Esophagus muscularis mucosa (tissue), 4 donors: Measurements from ENCODE around the gene RAB9B. TPM values are rescaled to one million over a fixed set of nuclear protein-coding genes. Genes with fewer than 3 reads are reported as not detected.
A peak's percentile ranks its signal among the peaks of the same experiment; 100 is the strongest.

Experiments used
- DNase-seq: peaks from one replicate; pipeline ENCODE4 v3.0.0-alpha.2; 2017; ENCODE audit errors: extremely low spot score
- H3K27ac ChIP-seq, 4 donors: fragments of 200-600 bp; sonication (generic); replicated peaks in 1 of 4; 1 replicate in 3 of 4; 2 replicates in 1 of 4; pipeline ENCODE4 v1.5.1; 2016 to 2019; ENCODE audit warnings: mild to moderate bottlenecking in 1 of 4
- H3K27me3 ChIP-seq, 4 donors: fragments of 200-600 bp; sonication (generic); one replicate each; pipeline versions ENCODE4 v1.5.1 to v1.6.0; 2016 to 2019
- H3K36me3 ChIP-seq, 4 donors: fragments of 200-600 bp; sonication (generic); one replicate each; pipeline ENCODE4 v1.5.1; 2016 to 2019
- H3K4me1 ChIP-seq, 4 donors: fragments of 200-600 bp; sonication (generic); one replicate each; pipeline ENCODE4 v1.5.1; 2016 to 2019
- H3K4me3 ChIP-seq, 4 donors: fragments of 200-600 bp; sonication (generic); 1 replicate in 2 of 4; 2 replicates in 2 of 4; pipeline ENCODE4 v1.5.1; 2016 to 2019; ENCODE audit warnings: mild to moderate bottlenecking in 4 of 4, moderate library complexity in 1 of 4
- H3K9me3 ChIP-seq, 4 donors: fragments of 200-600 bp; sonication (generic); 1 replicate in 3 of 4; 2 replicates in 1 of 4; pipeline ENCODE4 v1.5.1; 2016 to 2019
- CTCF ChIP-seq, 3 experiments: fragments of 200-600 bp in 2 of 3; fragments of 450-650 bp in 1 of 3; sonication (generic) in 2 of 3; IDR thresholded peaks; one replicate each; pipeline ENCODE4 v1.5.1; 2017 to 2019; ENCODE audit warnings: antibody characterized with exemption in 3 of 3, mild to moderate bottlenecking in 2 of 3, moderate library complexity in 1 of 3
- EP300 ChIP-seq: sonication (generic); formaldehyde crosslinking; IDR thresholded peaks from one replicate; pipeline ENCODE4 v1.6.1; 2017; ENCODE audit warnings: antibody characterized with exemption
- POLR2A ChIP-seq: fragments of 450-650 bp; IDR thresholded peaks from one replicate; pipeline ENCODE4 v1.6.1; 2017; ENCODE audit warnings: antibody characterized with exemption, moderate library complexity, mild to moderate bottlenecking, low read depth
- POLR2AphosphoS5 ChIP-seq, 2 donors: sonication (generic); formaldehyde crosslinking; IDR thresholded peaks; one replicate each; pipeline ENCODE4 v1.6.1; 2017; ENCODE audit warnings: antibody characterized with exemption in 2 of 2
- WGBS: methylation state at CpG from one replicate; pipeline ENCODE4 v1.1.5; 2018; 5-methylcytosine and 5-hydroxymethylcytosine counted together
- intact Hi-C: fragments of 100-400 bp; cut with DNase I; formaldehyde crosslinking; loops from one replicate; pipeline ENCODE4 v1.15.1; 2023
- small RNA-seq, 3 donors: library from RNA; depleted of rRNA; stranded (forward); fragments of <200 nt; gene quantifications; one replicate each; pipeline ENCODE3, GENCODE V24; 2016
- total RNA-seq, 4 donors: library from RNA; depleted of rRNA; stranded (reverse); fragments of >200 nt; gene quantifications; one replicate each; pipeline versions ENCODE4 v1.1.0 to v1.2.1, GENCODE V29; 2016

RAB9B gene
- total RNA-seq, 4 donors from 2014 or later, result 8.9 to 13.6 (median 11.1) TPM

GRCh38 chrX:103779141-103779789 is 52.8 kb downstream of the RAB9B start:
- Histone ChIP-seq H3K4me1 (peaks cover 0 to 28% (median 22%) of the 10 kb centered on the region in 4 donors), H3K36me3 (no peaks in the 10 kb centered on the region), H3K27ac (no peak overlapping the region), H3K27me3 (no peaks in the 10 kb centered on the region), H3K4me3 (peak overlapping the region in 1 of 4 donors; percentile 12), H3K9me3 (no peaks in the 10 kb centered on the region)
- no peak for DNase-seq
- 42% methylated on average over 2 of the region's 6 CpGs for WGBS
- TF ChIP-seq POLR2A, result no peak
- TF ChIP-seq CTCF (IDR thresholded peaks at IDR 0.05), result no peak
- no peak for TF ChIP-seq POLR2AphosphoS5 (IDR thresholded peaks at IDR 0.05)
- TF ChIP-seq EP300, result no peak
- intact Hi-C loops, result no loop called here

GRCh38 chrX:103776546-103776945 is 55.5 kb downstream of the RAB9B start, which contains the start of gene PLP1:
Gene PLP1 (plus strand): TSS chrX:103776840. CDS start chrX:103776996, 156 bp downstream.
- DNase-seq, result no peak
- Histone ChIP-seq H3K27ac (no peak within 1 kb of the TSS), H3K4me3 (peak within 1 kb of the TSS; percentile 14 to 24 (median 20)), H3K4me1 (peaks cover 0 to 12% (median 10%) of the 10 kb centered on the region in 4 donors), H3K36me3 (no peaks in the 10 kb centered on the region), H3K9me3 (no peaks in the 10 kb centered on the region), H3K27me3 (no peaks in the 10 kb centered on the region)
- WGBS, result 83% methylated on average over 2 of the region's 2 CpGs
- intact Hi-C loops, result no loop called here
- TF ChIP-seq POLR2A (no peak), CTCF (IDR thresholded peaks at IDR 0.05) (no peak), EP300 (no peak), POLR2AphosphoS5 (IDR thresholded peaks at IDR 0.05) (no peak)

- no peak for TF ChIP-seq POLR2AphosphoS5 (IDR thresholded peaks at IDR 0.05)
- TF ChIP-seq POLR2A, result no peak
- TF ChIP-seq CTCF (IDR thresholded peaks at IDR 0.05), result peak; percentile 24 to 45 (median 37)
- Histone ChIP-seq H3K36me3 (no peaks in the 10 kb centered on the region), H3K9me3 (no peaks in the 10 kb centered on the region), H3K27ac (no peak overlapping the region), H3K4me3 (no peak overlapping the region), H3K27me3 (no peaks in the 10 kb centered on the region), H3K4me1 (peaks cover 0 to 4% (median 2%) of the 10 kb centered on the region in 4 donors)
- DNase-seq, result no peak
- 78% methylated on average over 6 of the region's 6 CpGs for WGBS
- intact Hi-C loops, result no loop called here
Observed at GRCh38 chrX:103774070-103774642, 57.9 kb downstream of the RAB9B start.

GRCh38 chrX:103773445-103773844 is 58.6 kb downstream of the RAB9B start:
- intact Hi-C loops, result no loop called here
- Histone ChIP-seq H3K4me3 (no peak overlapping the region), H3K27me3 (no peaks in the 10 kb centered on the region), H3K4me1 (no peaks in the 10 kb centered on the region), H3K27ac (no peak overlapping the region), H3K36me3 (no peaks in the 10 kb centered on the region), H3K9me3 (no peaks in the 10 kb centered on the region)
- 76% methylated on average over 3 of the region's 3 CpGs for WGBS
- DNase-seq, result no peak
- TF ChIP-seq POLR2AphosphoS5 (IDR thresholded peaks at IDR 0.05) (no peak), CTCF (IDR thresholded peaks at IDR 0.05) (no peak), EP300 (no peak), POLR2A (no peak)

Small RNA genes lying within 50 kb of the gene (small RNA-seq; reads per million reads assigned to genes)
- gene RNA5SP511, result 0 reads per million in 3 donors

Other genes starting within 250 kb of the RAB9B start
- 100 to 1,000 TPM; 343 to 818 (median 418) TPM for gene TCEAL4, start 246.7 kb downstream of the RAB9B start, total RNA-seq
- 100 to 1,000 TPM; 108 to 218 (median 150) TPM for gene TCEAL3, start 224.3 kb downstream of the RAB9B start, total RNA-seq
- gene TCEAL1, start 203.3 kb downstream of the RAB9B start, total RNA-seq, result 100 to 1,000 TPM; 192 to 287 (median 217) TPM
- 100 to 1,000 TPM; 299 to 400 (median 353) TPM for gene MORF4L2, start 145.6 kb downstream of the RAB9B start, total RNA-seq
- gene TMEM31, start 121.3 kb downstream of the RAB9B start, total RNA-seq, result not detected
- gene PLP1, start 55.4 kb downstream of the RAB9B start, total RNA-seq, result 10 to 100 TPM; 27.5 to 52.3 (median 37.8) TPM
- gene TMSB15B, start 130.4 kb upstream of the RAB9B start, total RNA-seq, result 10 to 100 TPM in 1 of 4 donors, 1 to 10 TPM in 3; 3.6 to 10.8 (median 5.1) TPM
- not detected for gene H2BW1, start 181.5 kb upstream of the RAB9B start, total RNA-seq
- gene H2BW2, start 207.7 kb upstream of the RAB9B start, total RNA-seq, result not detected
- 1 to 10 TPM in 2 of 4 donors, under 1 TPM in 2; 0.83 to 2.1 (median 1.1) TPM for gene TMSB15C, start 244.0 kb upstream of the RAB9B start, total RNA-seq